LNCaP clone FGC (cell line): Measurements from ENCODE around the gene DDO.
"Not testable (repeated sequence)": the region's sequence is repeated elsewhere in the genome, so short reads cannot be mapped to it uniquely, and the experiment has no call there.

Experiments
- DNase-seq: peaks from one replicate; pipeline ENCODE4 v3.0.0-alpha.2; 2011; ENCODE audit warnings: low read depth
- H3K4me3 ChIP-seq: 2 replicates; pipeline ENCODE4 v1.5.1; 2011; ENCODE audit warnings: mild to moderate bottlenecking, low read depth, low read length, control low read depth
- TF ChIP-seq, protein P1 (sequence below): IDR thresholded peaks from 2 replicates; pipeline ENCODE4 v1.5.1; 2012; ENCODE audit warnings: mild to moderate bottlenecking; ENCODE audit not compliant: control insufficient read depth, insufficient read depth; ENCODE audit errors: extremely low read depth

The DDO gene

DNA sequence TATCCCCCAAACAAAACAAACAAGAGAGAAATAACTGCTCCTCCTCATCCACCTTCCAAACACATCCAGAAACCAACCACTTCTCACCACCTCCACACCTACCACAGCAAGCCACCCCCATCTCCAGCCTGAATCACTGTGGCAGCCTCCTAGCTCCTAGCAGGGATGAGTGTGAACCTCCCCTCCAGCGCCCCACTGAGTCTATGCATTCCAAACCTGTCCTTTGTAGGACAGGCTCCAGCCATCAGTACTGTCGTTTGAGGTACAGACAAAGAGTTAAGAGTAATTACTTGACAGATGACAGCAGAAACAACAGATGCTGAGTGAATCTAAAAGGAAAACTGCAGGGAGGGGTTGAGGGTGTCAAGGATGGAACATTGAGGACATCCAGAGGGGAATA lies 59.6 kb downstream of the DDO start:
- TF ChIP-seq, protein P1, sequence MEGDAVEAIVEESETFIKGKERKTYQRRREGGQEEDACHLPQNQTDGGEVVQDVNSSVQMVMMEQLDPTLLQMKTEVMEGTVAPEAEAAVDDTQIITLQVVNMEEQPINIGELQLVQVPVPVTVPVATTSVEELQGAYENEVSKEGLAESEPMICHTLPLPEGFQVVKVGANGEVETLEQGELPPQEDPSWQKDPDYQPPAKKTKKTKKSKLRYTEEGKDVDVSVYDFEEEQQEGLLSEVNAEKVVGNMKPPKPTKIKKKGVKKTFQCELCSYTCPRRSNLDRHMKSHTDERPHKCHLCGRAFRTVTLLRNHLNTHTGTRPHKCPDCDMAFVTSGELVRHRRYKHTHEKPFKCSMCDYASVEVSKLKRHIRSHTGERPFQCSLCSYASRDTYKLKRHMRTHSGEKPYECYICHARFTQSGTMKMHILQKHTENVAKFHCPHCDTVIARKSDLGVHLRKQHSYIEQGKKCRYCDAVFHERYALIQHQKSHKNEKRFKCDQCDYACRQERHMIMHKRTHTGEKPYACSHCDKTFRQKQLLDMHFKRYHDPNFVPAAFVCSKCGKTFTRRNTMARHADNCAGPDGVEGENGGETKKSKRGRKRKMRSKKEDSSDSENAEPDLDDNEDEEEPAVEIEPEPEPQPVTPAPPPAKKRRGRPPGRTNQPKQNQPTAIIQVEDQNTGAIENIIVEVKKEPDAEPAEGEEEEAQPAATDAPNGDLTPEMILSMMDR, result no peak
- no peak for DNase-seq
- no peak overlapping the region for H3K4me3 ChIP-seq

DNA sequence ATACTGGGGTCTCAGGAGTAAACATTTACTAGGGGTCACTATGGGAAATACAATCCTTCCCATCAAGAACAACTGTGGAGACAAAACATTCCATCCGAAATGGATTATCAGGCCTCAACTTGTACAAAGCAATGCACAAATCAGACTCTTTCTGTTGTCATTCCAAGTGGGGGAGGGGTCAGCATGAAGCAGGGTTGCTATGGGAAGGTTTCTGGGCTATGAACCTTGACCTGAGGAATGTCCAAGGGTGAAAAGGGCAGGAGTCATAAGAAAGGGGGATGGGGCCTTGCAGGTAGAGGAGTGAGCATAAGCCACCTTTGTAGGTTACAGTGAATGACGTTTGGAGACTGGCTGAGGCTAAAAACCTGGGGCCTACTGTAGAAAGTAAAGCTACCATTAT lies 60.4 kb downstream of the DDO start:
- DNase-seq, result no peak
- no peak overlapping the region for H3K4me3 ChIP-seq
- TF ChIP-seq, protein P1, result no peak

DNA sequence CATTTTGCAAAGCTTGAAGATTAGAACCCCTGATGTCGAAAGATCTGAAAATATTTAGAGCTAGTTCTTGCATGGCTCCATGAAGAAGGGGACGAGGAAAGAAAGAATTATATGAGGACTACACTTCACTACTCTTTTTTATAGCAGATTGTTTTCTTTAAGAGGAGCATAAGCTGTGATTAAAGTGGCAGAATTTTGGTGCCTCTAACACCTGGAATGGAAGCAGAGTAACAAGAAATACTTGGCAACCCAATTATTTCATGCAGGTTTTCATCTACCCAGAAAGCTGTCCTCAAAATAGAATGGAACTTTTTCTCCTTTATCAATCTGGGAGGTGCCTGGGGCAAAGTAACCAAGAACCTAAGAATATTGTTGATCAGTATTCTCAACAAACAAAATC lies 61.2 kb downstream of the DDO start:
- no peak for DNase-seq
- TF ChIP-seq, protein P1, result no peak

DNA sequence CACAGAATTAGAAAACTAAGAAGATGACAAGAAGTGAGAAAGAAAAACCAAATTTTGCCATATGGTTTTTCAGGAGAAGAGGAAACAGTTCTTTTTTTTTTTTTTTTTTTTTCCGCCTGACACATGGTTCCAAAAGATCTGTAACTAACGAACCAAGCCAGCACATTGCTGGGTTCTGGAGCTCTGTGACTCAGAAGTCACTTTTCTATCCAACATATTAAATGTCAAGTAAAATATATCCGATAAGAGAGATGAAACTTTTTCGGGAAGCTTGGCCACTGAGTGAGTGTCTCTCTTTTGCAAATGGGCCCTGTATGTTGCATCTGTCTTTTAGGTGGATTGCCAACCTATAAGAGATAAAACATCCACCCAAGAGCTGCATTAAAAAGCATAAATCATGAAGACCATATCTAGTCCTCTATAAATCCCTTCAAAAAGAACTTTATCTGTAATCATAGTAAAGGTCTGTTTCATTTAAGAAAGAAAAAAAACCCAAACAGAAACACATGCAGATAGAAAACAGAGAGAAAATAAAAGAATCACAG lies 61.8 kb downstream of the DDO start:
- no peak overlapping the region for H3K4me3 ChIP-seq
- DNase-seq, result no peak
- TF ChIP-seq, protein P1, result no peak

More for the DNA sequence above, 61.2 kb downstream of the DDO start:
- no peak overlapping the region for H3K4me3 ChIP-seq

DNA sequence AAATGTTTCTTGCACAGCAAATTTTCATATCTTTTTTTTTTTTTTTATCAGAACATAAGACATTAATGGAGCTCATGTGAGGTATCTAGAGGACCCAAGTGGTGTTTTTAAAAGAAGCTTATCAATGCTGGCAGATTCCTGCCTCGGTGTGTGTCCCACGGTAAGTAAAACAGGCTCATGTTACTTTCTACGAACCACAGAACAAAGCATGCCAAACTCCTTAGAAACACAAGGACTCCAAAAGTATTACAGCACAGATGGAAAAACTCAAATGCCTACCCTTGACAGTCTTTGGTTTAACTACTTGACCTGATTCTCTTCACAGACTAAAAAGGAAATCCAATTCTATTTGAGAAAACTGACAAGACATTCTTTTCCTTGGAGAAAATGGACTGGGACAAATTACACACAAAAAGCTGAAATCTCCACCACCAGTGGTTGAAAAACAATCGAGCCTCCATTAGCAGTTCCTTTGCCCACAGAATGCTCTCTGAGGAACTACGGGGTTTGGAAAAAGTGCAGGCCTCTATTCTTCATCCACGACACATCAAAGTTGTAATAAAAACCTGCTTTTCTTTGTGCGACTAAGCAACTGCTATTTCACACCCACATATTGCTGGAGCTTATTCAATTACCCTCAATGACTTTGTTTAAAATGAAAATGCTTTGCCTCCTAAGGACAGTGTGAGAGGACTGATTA lies 62.7 kb downstream of the DDO start:
- H3K4me3 ChIP-seq, result no peak overlapping the region
- TF ChIP-seq, protein P1, result no peak
- DNase-seq, result no peak

DNA sequence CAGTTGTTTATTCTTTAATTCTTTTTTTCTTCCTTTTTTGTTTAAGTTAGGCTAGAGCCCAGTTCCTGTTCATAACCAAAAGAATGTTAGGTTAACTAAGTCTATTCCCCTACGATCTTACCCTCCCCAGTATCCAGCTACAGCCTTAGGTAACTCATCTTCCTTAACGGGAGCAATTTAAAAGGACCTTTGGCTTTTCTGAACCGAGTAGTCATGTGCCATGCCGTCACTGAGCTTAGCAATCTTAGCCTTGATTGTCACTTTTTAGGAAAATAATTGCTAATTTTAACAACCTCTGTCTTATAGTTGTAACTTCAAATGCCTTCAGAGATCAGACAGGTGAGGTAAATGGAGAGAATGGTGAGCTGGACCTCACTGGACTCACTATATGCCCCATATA lies 63.4 kb downstream of the DDO start:
- TF ChIP-seq, protein P1, result no peak
- H3K4me3 ChIP-seq, result no peak overlapping the region
- no peak for DNase-seq

DNA sequence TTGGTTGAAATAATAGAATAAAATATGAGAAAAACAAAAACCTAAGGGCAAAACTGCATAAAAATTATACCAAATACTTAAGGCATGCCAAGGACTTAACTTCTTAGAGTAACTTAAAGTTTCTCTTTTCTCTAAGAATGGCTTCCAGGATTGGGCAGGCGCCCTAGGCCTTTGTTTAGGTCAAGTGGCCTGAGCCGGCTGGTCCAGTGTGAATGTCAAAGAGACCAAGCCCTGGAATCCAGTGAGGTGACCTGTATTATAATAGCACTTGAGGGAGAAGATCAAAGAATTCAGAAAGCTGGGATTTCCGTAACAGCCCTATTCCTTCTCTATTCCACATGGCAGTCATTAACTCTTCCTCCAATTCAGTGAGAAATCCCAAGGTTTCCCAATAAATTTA lies 63.8 kb downstream of the DDO start:
- TF ChIP-seq, protein P1, result no peak
- H3K4me3 ChIP-seq, result no peak overlapping the region
- no peak for DNase-seq

DNA sequence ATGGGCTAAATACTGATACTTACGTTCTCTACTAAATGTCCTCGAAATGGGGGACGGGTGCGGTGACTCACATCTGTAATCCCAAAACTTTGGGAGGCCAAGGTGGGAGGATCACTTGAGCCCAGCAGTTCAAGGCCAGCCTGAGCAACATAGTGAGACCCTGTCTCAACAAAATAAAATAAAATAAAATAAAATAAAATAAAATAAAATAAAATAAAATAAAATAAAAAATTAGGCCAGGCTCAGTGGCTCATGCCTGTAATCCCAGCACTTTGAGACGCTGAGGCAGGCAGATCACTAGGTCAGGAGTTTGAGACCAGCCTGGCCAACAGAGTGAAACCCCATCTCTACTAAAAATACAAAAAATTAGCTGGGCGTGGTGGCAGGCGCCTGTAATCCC lies 64.8 kb downstream of the DDO start:
- H3K4me3 ChIP-seq, DNase-seq: not testable (repeated sequence)
